ENCODE results near the gene PIH1D2. TPM values are rescaled to one million over a fixed set of nuclear protein-coding genes. Genes with fewer than 3 reads are reported as not detected.
A peak's percentile ranks its signal among the peaks of the same experiment; 100 is the strongest.
"Not testable (repeated sequence)": the region's sequence is repeated elsewhere in the genome, so short reads cannot be mapped to it uniquely, and the experiment has no call there.

PIH1D2 gene
- total RNA-seq, result 4.3 TPM

- DNase-seq (ENCODE audit: low spot score), result peak; percentile 74
Measured at GRCh38 chr11:112073941-112074811, at the start of gene PIH1D2, which contains the start of gene NKAPD1. PIH1D2 (minus strand) TSS chr11:112074017; CDS start chr11:112073174, 843 bp downstream. NKAPD1 (plus strand) TSS chr11:112074299; CDS start chr11:112075575, 1,276 bp downstream.

GRCh38 chr11:112123129-112123528, 49.3 kb upstream of the PIH1D2 start:
- DNase-seq (ENCODE audit: low spot score), result no peak

- no peak for DNase-seq (ENCODE audit: low spot score)
Measured at GRCh38 chr11:112121981-112122615, 48.3 kb upstream of the PIH1D2 start.

GRCh38 chr11:112118176-112118575, 44.4 kb upstream of the PIH1D2 start:
- DNase-seq (ENCODE audit: low spot score), result no peak

GRCh38 chr11:112115386-112115785, 41.6 kb upstream of the PIH1D2 start:
- DNase-seq (ENCODE audit: low spot score), result no peak

GRCh38 chr11:112114460-112114859, 40.6 kb upstream of the PIH1D2 start:
- no peak for DNase-seq (ENCODE audit: low spot score)

- DNase-seq (ENCODE audit: low spot score), result no peak
Measured at GRCh38 chr11:112113539-112114457, 40.0 kb upstream of the PIH1D2 start.

- DNase-seq (ENCODE audit: low spot score), result no peak
Measured at GRCh38 chr11:112106070-112106469, 32.3 kb upstream of the PIH1D2 start.

GRCh38 chr11:112103446-112103845, 29.6 kb upstream of the PIH1D2 start:
- no peak for DNase-seq (ENCODE audit: low spot score)

- no peak for DNase-seq (ENCODE audit: low spot score)
Measured at GRCh38 chr11:112100462-112100861, 26.6 kb upstream of the PIH1D2 start.

- DNase-seq (ENCODE audit: low spot score), result no peak
Measured at GRCh38 chr11:112097734-112098528, 24.1 kb upstream of the PIH1D2 start.

- DNase-seq (ENCODE audit: low spot score), result no peak
Measured at GRCh38 chr11:112096194-112096593, 22.4 kb upstream of the PIH1D2 start.

GRCh38 chr11:112095302-112095701, 21.5 kb upstream of the PIH1D2 start:
- not testable (repeated sequence) for DNase-seq (ENCODE audit: low spot score)

- DNase-seq (ENCODE audit: low spot score), result no peak
Measured at GRCh38 chr11:112087212-112087611, 13.4 kb upstream of the PIH1D2 start.

GRCh38 chr11:112086422-112087191, 12.8 kb upstream of the PIH1D2 start, which contains the start of the genes SDHD and TIMM8B:
SDHD (plus strand) TSS chr11:112086873; CDS start chr11:112086908, 35 bp downstream.
TIMM8B (minus strand) TSS chr11:112086756; CDS start chr11:112086723, 33 bp downstream.
- peak; percentile 97 for DNase-seq (ENCODE audit: low spot score)

GRCh38 chr11:112085822-112086421, 12.1 kb upstream of the PIH1D2 start:
- no peak for DNase-seq (ENCODE audit: low spot score)

- DNase-seq (ENCODE audit: low spot score), result no peak
Measured at GRCh38 chr11:112082729-112083128, 8.9 kb upstream of the PIH1D2 start.

GRCh38 chr11:112062923-112063322, 10.9 kb downstream of the PIH1D2 start:
- no peak for DNase-seq (ENCODE audit: low spot score)

- DNase-seq (ENCODE audit: low spot score), result no peak
Measured at GRCh38 chr11:112058103-112058502, 15.7 kb downstream of the PIH1D2 start.

GRCh38 chr11:112057170-112057569, 16.6 kb downstream of the PIH1D2 start:
- DNase-seq (ENCODE audit: low spot score), result no peak
